Fibroblast of skin of scalp (primary cell): ENCODE results near the gene CDH22.

Experiments
- DNase-seq: peaks from one replicate; pipeline ENCODE4 v3.0.0-alpha.2; 2013

Gene CDH22

GRCh38 chr20:46191168-46191540 lies 117.1 kb downstream of the CDH22 start:
- DNase-seq, result no peak

- no peak for DNase-seq
These were observed 117.7 kb downstream of the CDH22 start for GRCh38 chr20:46190478-46191167.

- DNase-seq, result no peak
These were observed 119.3 kb downstream of the CDH22 start for GRCh38 chr20:46188866-46189541.

- no peak for DNase-seq
These were observed 122.1 kb downstream of the CDH22 start for GRCh38 chr20:46186210-46186609.

- DNase-seq, result no peak
These were observed 122.9 kb downstream of the CDH22 start for GRCh38 chr20:46185353-46185752.

GRCh38 chr20:46183768-46184167 lies 124.5 kb downstream of the CDH22 start:
- no peak for DNase-seq

GRCh38 chr20:46182276-46183200 lies 125.8 kb downstream of the CDH22 start:
- no peak for DNase-seq

- DNase-seq, result no peak
These were observed 128.4 kb downstream of the CDH22 start for GRCh38 chr20:46179862-46180261.

GRCh38 chr20:46178891-46179290 lies 129.4 kb downstream of the CDH22 start:
- no peak for DNase-seq

- DNase-seq, result no peak
These were observed 130.5 kb downstream of the CDH22 start for GRCh38 chr20:46177768-46178167.

- DNase-seq, result no peak
These were observed 131.4 kb downstream of the CDH22 start for GRCh38 chr20:46176739-46177378.

- DNase-seq, result no peak
These were observed 133.2 kb downstream of the CDH22 start for GRCh38 chr20:46175127-46175494.

- peak; percentile 46 for DNase-seq
These were observed 133.7 kb downstream of the CDH22 start for GRCh38 chr20:46174469-46175126.

GRCh38 chr20:46173652-46174468 lies 134.4 kb downstream of the CDH22 start:
- no peak for DNase-seq

GRCh38 chr20:46172961-46173536 lies 135.2 kb downstream of the CDH22 start:
- DNase-seq, result no peak

GRCh38 chr20:46172455-46172854 lies 135.8 kb downstream of the CDH22 start:
- DNase-seq, result no peak

GRCh38 chr20:46171909-46172308 lies 136.4 kb downstream of the CDH22 start:
- no peak for DNase-seq

GRCh38 chr20:46171476-46171875 lies 136.8 kb downstream of the CDH22 start:
- DNase-seq, result no peak

- DNase-seq, result no peak
These were observed 138.8 kb downstream of the CDH22 start for GRCh38 chr20:46169245-46170171.

GRCh38 chr20:46168438-46168837 lies 139.9 kb downstream of the CDH22 start:
- DNase-seq, result no peak
